ENCODE measurements around the gene BICRA.
A peak's percentile ranks its signal among the peaks of the same experiment; 100 is the strongest.
"Not testable (repeated sequence)": the region's sequence is repeated elsewhere in the genome, so short reads cannot be mapped to it uniquely, and the experiment has no call there.

BICRA gene

GRCh38 chr19:47716270-47716937 is 107.5 kb downstream of the BICRA start:
- H3K4me1 ChIP-seq = peaks cover 13 to 74% (median 64%) of the 10 kb centered on the region in 4 donors
- no peaks in the 10 kb centered on the region for H3K27me3 ChIP-seq
- peaks cover 13 to 30% (median 23%) of the 10 kb centered on the region in 3 donors for H3K36me3 ChIP-seq
- peak overlapping the region; percentile 91 to 93 for H3K27ac ChIP-seq
- TF ChIP-seq, protein P1, sequence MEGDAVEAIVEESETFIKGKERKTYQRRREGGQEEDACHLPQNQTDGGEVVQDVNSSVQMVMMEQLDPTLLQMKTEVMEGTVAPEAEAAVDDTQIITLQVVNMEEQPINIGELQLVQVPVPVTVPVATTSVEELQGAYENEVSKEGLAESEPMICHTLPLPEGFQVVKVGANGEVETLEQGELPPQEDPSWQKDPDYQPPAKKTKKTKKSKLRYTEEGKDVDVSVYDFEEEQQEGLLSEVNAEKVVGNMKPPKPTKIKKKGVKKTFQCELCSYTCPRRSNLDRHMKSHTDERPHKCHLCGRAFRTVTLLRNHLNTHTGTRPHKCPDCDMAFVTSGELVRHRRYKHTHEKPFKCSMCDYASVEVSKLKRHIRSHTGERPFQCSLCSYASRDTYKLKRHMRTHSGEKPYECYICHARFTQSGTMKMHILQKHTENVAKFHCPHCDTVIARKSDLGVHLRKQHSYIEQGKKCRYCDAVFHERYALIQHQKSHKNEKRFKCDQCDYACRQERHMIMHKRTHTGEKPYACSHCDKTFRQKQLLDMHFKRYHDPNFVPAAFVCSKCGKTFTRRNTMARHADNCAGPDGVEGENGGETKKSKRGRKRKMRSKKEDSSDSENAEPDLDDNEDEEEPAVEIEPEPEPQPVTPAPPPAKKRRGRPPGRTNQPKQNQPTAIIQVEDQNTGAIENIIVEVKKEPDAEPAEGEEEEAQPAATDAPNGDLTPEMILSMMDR (IDR thresholded peaks at IDR 0.05) = no peak
- no peak for DNase-seq
- no peaks in the 10 kb centered on the region for H3K9me3 ChIP-seq
- intact Hi-C loops (cut with DNase I; ENCODE audit: low total_unique reads) = no loop called here
- peak overlapping the region; percentile 9 to 27 for H3K4me3 ChIP-seq

DNA sequence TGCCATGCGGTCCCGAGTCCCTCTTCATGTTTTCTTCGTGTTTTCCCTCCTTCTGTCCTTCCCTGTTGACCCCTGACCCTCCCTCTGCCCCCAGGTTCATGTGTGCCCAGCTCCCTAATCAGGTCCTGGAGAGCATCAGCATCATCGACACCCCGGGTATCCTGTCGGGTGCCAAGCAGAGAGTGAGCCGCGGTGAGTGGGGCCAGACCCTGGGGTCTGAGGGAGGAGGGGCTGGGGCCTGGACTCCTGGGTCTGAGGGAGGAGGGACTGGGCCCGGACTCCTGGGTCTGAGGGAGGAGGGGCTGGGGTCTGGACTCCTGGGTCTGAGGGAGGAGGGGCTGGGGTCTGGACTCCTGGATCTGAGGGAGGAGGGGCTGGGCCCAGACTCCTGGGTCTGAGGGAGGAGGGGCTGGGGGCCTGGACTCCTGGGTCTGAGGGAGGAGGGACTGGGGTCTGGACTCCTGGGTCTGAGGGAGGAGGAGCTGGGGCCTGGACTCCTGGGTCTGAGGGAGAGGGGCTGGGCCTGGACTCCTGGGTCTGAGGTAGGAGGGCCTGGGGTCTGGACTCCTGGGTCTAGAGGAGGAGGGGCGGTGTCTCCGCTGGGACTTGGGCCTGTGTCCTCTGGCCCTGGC is 109.6 kb downstream of the BICRA start:
- H3K27me3 ChIP-seq; H3K9me3 ChIP-seq; DNase-seq; intact Hi-C loops (cut with DNase I; ENCODE audit: low total_unique reads): not testable (repeated sequence)
- H3K36me3 ChIP-seq = peaks cover 13 to 38% (median 28%) of the 10 kb centered on the region in 3 donors
- H3K4me1 ChIP-seq = peaks cover 13 to 93% (median 75%) of the 10 kb centered on the region in 4 donors
- peak overlapping the region; percentile 41 to 46 for H3K4me3 ChIP-seq
- H3K27ac ChIP-seq = peak overlapping the region; percentile 91 to 93

GRCh38 chr19:47719047-47719859 is 110.3 kb downstream of the BICRA start:
- peak overlapping the region; percentile 41 to 46 for H3K4me3 ChIP-seq
- no peaks in the 10 kb centered on the region for H3K9me3 ChIP-seq
- intact Hi-C loops (cut with DNase I; ENCODE audit: low total_unique reads) = no loop called here
- H3K27me3 ChIP-seq = no peaks in the 10 kb centered on the region
- peaks cover 13 to 38% (median 28%) of the 10 kb centered on the region in 3 donors for H3K36me3 ChIP-seq
- H3K27ac ChIP-seq = peak overlapping the region; percentile 91 to 93
- H3K4me1 ChIP-seq = peaks cover 13 to 100% (median 83%) of the 10 kb centered on the region in 4 donors
- DNase-seq = peak; percentile 92 to 98
- TF ChIP-seq, protein P1 (IDR thresholded peaks at IDR 0.05) = no peak

DNA sequence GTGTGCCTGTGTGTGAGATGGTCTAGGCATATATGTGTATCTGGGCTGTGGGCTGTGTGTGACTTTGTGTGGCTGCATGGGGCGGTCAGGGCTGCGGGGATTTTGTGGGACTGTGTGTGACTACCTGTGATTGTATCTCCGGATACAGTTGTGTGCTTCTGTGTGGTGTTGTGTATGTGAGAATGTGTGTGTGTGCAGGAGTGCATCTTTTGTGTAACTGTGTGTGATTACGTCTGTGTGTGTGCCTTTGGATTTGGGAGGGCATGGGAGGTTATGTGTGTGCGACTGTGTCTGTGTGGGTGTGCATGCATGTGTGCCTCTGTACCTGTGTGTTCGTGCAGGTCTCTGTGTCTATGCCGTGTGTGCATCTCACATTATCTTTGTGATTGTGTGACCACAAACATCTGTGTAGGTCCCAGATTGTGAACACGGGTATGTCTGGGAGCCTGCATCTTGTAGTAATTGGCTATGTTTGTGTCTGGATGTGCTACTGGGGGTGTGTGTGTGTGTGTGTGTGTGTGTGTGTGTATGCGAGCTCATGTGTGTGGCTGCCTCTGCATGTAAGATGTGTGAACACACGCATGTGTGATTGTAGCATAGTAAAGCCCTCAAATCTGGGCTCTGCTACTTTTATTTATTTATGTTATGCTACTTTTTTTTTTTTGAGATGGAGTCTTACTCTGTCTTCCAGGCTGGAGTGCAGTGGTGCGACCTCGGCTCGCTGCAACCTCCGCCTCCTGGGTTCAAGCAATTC is 111.9 kb downstream of the BICRA start:
- TF ChIP-seq, protein P1 (IDR thresholded peaks at IDR 0.05) = no peak
- Histone ChIP-seq H3K27ac (peak overlapping the region; percentile 91 to 93), H3K27me3 (no peaks in the 10 kb centered on the region), H3K4me3 (no peak overlapping the region), H3K4me1 (peaks cover 13 to 99% (median 77%) of the 10 kb centered on the region in 4 donors), H3K36me3 (peaks cover 19 to 43% (median 35%) of the 10 kb centered on the region in 3 donors), H3K9me3 (no peaks in the 10 kb centered on the region)
- intact Hi-C loops (cut with DNase I; ENCODE audit: low total_unique reads) = no loop called here
- no peak for DNase-seq

- intact Hi-C loops (cut with DNase I; ENCODE audit: low total_unique reads) = no loop called here
- peaks cover 9 to 99% (median 70%) of the 10 kb centered on the region in 4 donors for H3K4me1 ChIP-seq
- peaks cover 25 to 46% (median 38%) of the 10 kb centered on the region in 3 donors for H3K36me3 ChIP-seq
- no peaks in the 10 kb centered on the region for H3K9me3 ChIP-seq
- peak overlapping the region; percentile 45 to 50 for H3K4me3 ChIP-seq
- no peaks in the 10 kb centered on the region for H3K27me3 ChIP-seq
- TF ChIP-seq, protein P1 (IDR thresholded peaks at IDR 0.05) = no peak
- H3K27ac ChIP-seq = peak overlapping the region; percentile 83 to 91
- DNase-seq = peak; percentile 82 to 92
Observed at GRCh38 chr19:47723581-47723940, 114.6 kb downstream of the BICRA start.
